ENCODE measurements around the gene BRINP2. TPM values are rescaled to one million over a fixed set of nuclear protein-coding genes. Genes with fewer than 3 reads are reported as not detected.

Gene BRINP2
- polyA plus RNA-seq, 1 donor (not counting 4 experiments of a cell fraction or from before 2014, with no cell fraction given) = not detected

DNA sequence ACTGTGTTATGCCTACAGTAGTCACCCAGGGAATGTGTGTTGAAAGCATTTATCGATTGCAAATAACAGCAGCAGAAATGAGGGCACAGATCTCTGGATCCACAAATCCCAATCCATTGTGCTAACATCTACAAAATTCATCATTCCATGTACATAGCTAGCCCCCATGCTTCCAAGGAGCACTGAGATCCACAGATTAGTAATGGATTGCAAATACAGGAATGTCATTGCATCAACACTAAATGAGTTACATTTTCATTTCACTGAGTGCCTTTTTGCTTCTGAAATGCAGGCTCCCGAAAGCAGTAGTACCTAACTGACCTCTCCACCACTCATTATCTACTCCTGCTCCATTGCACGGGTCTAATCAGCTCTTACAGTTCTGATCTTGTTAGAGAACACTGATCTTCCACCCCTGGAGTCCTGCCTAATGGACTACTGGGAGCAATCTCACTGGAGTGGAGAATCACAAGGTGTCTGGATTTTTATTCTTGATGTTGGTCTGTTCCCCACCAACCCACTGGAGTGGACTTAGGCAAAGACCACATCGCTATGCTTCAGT lies 36.7 kb upstream of the BRINP2 start:
- FAIRE-seq (no peak), DNase-seq (ENCODE audit: low read depth, low spot score) (no peak)
- TF ChIP-seq EZH2 (IDR thresholded peaks at IDR 0.05; ENCODE audit: low read length) = no peak
- TF ChIP-seq CTCF (optimal IDR thresholded peaks at IDR 0.05 in 1 of 3, IDR thresholded peaks at IDR 0.05 in 1 of 3, conservative IDR thresholded peaks at IDR 0.05 in 1 of 3; ENCODE audit: extremely low read depth in 1 of 3, insufficient read depth in 2 of 3, low read length in 3 of 3) = no peak
- H4K20me1 ChIP-seq (ENCODE audit: control insufficient read depth, extremely low read depth, insufficient read depth, low read length) = no peaks in the 10 kb centered on the region
- H3K9me1 ChIP-seq (ENCODE audit: control insufficient read depth, extremely low read depth, insufficient read depth, low read length) = no peaks in the 10 kb centered on the region
- H3K9me3 ChIP-seq (ENCODE audit: control insufficient read depth, low read depth, low read length) = no peaks in the 10 kb centered on the region
- dilution Hi-C loops (cut with MboI; ENCODE audit: extremely low pct_ligation_motif_present, low sequenced_read_pairs) = no loop called here
- H3K4me3 ChIP-seq (ENCODE audit: control insufficient read depth in 2 of 3, extremely low read depth in 1 of 3, insufficient read depth in 2 of 3, low read depth in 1 of 3, low read length in 3 of 3) = no peak overlapping the region
- no peaks in the 10 kb centered on the region for H3K4me1 ChIP-seq (ENCODE audit: control insufficient read depth, extremely low read depth, insufficient read depth, low read length)
- no peaks in the 10 kb centered on the region for H3K36me3 ChIP-seq (ENCODE audit: control insufficient read depth in 2 of 2, extremely low read depth in 1 of 2, insufficient read depth in 2 of 2, low read length in 2 of 2)
- H3K4me2 ChIP-seq (ENCODE audit: control insufficient read depth, extremely low read depth, insufficient read depth, low read depth, low read length) = no peak overlapping the region
- no peak overlapping the region for H3K27ac ChIP-seq (ENCODE audit: control insufficient read depth, insufficient read depth, low read length)
- no peaks in the 10 kb centered on the region for H3K27me3 ChIP-seq (ENCODE audit: control insufficient read depth, extremely low read depth, insufficient read depth, low read length)
- no peaks in the 10 kb centered on the region for H3K79me2 ChIP-seq (ENCODE audit: control insufficient read depth, insufficient read depth, low read length)
- no peak overlapping the region for H2AFZ ChIP-seq (ENCODE audit: control insufficient read depth, low read length)
- no peak overlapping the region for H3K9ac ChIP-seq (ENCODE audit: control insufficient read depth, extremely low read depth, insufficient read depth, low read length)

- Histone ChIP-seq H3K9me3 (ENCODE audit: control insufficient read depth, low read depth, low read length) (no peaks in the 10 kb centered on the region), H3K27ac (ENCODE audit: control insufficient read depth, insufficient read depth, low read length) (no peak overlapping the region), H2AFZ (ENCODE audit: control insufficient read depth, low read length) (no peak overlapping the region), H3K4me3 (ENCODE audit: control insufficient read depth in 2 of 3, extremely low read depth in 1 of 3, insufficient read depth in 2 of 3, low read depth in 1 of 3, low read length in 3 of 3) (no peak overlapping the region), H3K9ac (ENCODE audit: control insufficient read depth, extremely low read depth, insufficient read depth, low read length) (no peak overlapping the region), H3K27me3 (ENCODE audit: control insufficient read depth, extremely low read depth, insufficient read depth, low read length) (no peaks in the 10 kb centered on the region), H4K20me1 (ENCODE audit: control insufficient read depth, extremely low read depth, insufficient read depth, low read length) (no peaks in the 10 kb centered on the region), H3K36me3 (ENCODE audit: control insufficient read depth in 2 of 2, extremely low read depth in 1 of 2, insufficient read depth in 2 of 2, low read length in 2 of 2) (no peaks in the 10 kb centered on the region), H3K4me1 (ENCODE audit: control insufficient read depth, extremely low read depth, insufficient read depth, low read length) (no peaks in the 10 kb centered on the region), H3K4me2 (ENCODE audit: control insufficient read depth, extremely low read depth, insufficient read depth, low read depth, low read length) (no peak overlapping the region), H3K9me1 (ENCODE audit: control insufficient read depth, extremely low read depth, insufficient read depth, low read length) (no peaks in the 10 kb centered on the region), H3K79me2 (ENCODE audit: control insufficient read depth, insufficient read depth, low read length) (no peaks in the 10 kb centered on the region)
- dilution Hi-C loops (cut with MboI; ENCODE audit: extremely low pct_ligation_motif_present, low sequenced_read_pairs) = no loop called here
- no peak for TF ChIP-seq CTCF (optimal IDR thresholded peaks at IDR 0.05 in 1 of 3, IDR thresholded peaks at IDR 0.05 in 1 of 3, conservative IDR thresholded peaks at IDR 0.05 in 1 of 3; ENCODE audit: extremely low read depth in 1 of 3, insufficient read depth in 2 of 3, low read length in 3 of 3)
- no peak for TF ChIP-seq EZH2 (IDR thresholded peaks at IDR 0.05; ENCODE audit: low read length)
- no peak for FAIRE-seq
- no peak for DNase-seq (ENCODE audit: low read depth, low spot score)
These were observed 35.5 kb upstream of the BRINP2 start for GRCh38 chr1:177135250-177135649.

Measured in keratinocyte (primary cell).